Osteocyte (in vitro differentiated cells): ENCODE results near the gene GPRIN1. TPM values are rescaled to one million over a fixed set of nuclear protein-coding genes. Genes with fewer than 3 reads are reported as not detected.

Source experiments
- DNase-seq: peaks from one replicate; pipeline ENCODE4 v3.0.0; 2021; ENCODE audit warnings: mixed read lengths; ENCODE audit not compliant: unreplicated experiment; ENCODE audit errors: extremely low spot score
- H3K27ac Mint-ChIP-seq: one replicate; pipeline ENCODE4 v1.8.0; 2021; ENCODE audit warnings: mild to moderate bottlenecking, mixed read lengths; ENCODE audit not compliant: unreplicated experiment
- H3K27me3 Mint-ChIP-seq: one replicate; pipeline ENCODE4 v1.8.0; 2021; ENCODE audit warnings: mixed read lengths; ENCODE audit not compliant: unreplicated experiment
- H3K36me3 Mint-ChIP-seq: one replicate; pipeline ENCODE4 v1.8.0; 2021; ENCODE audit warnings: mixed read lengths; ENCODE audit not compliant: unreplicated experiment
- H3K4me1 Mint-ChIP-seq: one replicate; pipeline ENCODE4 v1.8.0; 2021; ENCODE audit warnings: mixed read lengths; ENCODE audit not compliant: unreplicated experiment
- H3K4me3 Mint-ChIP-seq: one replicate; pipeline ENCODE4 v1.8.0; 2021; ENCODE audit warnings: mild to moderate bottlenecking, moderate library complexity, mixed read lengths; ENCODE audit not compliant: unreplicated experiment
- H3K9me3 Mint-ChIP-seq: one replicate; pipeline ENCODE4 v1.8.0; 2021; ENCODE audit warnings: mixed read lengths; ENCODE audit not compliant: unreplicated experiment
- total RNA-seq: library from RNA; stranded (reverse); gene quantifications from 2 replicates; pipeline ENCODE4 v1.2.1, GENCODE V29; 2021
- TF ChIP-seq, protein P1 (sequence below): fragments of 200-600 bp; sonication (generic); IDR thresholded peaks from 2 replicates; pipeline ENCODE4 v1.5.0; 2021; ENCODE audit warnings: antibody characterized with exemption, mild to moderate bottlenecking, moderate library complexity

Gene GPRIN1
- total RNA-seq, 1 donor from 2014 or later: 1.6 TPM

DNA sequence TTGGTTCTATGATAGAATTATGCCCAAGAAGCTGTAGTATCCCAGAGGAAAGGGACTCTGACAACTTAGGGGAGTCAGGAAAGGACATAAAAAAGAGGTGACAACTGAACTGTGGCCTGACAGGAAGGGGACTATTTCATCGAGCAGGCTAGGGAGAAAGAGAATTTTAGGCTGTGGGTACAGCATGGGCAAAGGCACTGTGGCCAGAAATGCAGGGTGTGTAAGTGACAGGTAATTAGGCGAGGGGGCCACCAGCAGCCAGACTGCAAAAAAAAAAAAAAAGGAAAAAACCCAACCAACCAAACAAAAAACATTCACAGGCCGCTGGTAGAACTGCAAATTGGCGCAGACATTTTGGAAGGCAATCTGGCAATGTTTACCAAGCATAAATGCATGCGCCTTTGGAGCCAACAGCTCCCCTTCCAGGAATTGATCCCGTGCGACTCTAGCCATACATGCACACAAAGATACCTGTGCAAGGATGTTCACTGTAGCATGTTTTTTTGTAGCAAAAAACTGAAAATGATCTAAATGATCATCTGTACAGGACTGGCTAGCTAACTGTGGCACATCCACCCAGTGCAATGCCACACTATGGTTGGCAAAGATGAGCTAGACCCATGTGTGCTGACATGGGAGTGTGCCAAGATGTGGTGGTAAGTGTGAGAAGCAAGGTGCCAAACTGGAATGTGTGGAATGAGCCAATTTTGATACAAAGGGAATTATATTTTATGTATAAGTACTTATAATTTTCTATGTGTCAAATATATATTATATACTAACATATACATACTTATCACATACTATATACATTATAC is 21.6 kb upstream of the GPRIN1 start:
- H3K4me3 Mint-ChIP-seq: no peak overlapping the region
- TF ChIP-seq, protein P1, sequence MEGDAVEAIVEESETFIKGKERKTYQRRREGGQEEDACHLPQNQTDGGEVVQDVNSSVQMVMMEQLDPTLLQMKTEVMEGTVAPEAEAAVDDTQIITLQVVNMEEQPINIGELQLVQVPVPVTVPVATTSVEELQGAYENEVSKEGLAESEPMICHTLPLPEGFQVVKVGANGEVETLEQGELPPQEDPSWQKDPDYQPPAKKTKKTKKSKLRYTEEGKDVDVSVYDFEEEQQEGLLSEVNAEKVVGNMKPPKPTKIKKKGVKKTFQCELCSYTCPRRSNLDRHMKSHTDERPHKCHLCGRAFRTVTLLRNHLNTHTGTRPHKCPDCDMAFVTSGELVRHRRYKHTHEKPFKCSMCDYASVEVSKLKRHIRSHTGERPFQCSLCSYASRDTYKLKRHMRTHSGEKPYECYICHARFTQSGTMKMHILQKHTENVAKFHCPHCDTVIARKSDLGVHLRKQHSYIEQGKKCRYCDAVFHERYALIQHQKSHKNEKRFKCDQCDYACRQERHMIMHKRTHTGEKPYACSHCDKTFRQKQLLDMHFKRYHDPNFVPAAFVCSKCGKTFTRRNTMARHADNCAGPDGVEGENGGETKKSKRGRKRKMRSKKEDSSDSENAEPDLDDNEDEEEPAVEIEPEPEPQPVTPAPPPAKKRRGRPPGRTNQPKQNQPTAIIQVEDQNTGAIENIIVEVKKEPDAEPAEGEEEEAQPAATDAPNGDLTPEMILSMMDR: no peak
- H3K9me3 Mint-ChIP-seq: no peaks in the 10 kb centered on the region
- peaks cover 2% of the 10 kb centered on the region for H3K36me3 Mint-ChIP-seq
- H3K27me3 Mint-ChIP-seq: peaks cover 77% of the 10 kb centered on the region
- DNase-seq: no peak
- H3K4me1 Mint-ChIP-seq: peaks cover 11% of the 10 kb centered on the region
- no peak overlapping the region for H3K27ac Mint-ChIP-seq

DNA sequence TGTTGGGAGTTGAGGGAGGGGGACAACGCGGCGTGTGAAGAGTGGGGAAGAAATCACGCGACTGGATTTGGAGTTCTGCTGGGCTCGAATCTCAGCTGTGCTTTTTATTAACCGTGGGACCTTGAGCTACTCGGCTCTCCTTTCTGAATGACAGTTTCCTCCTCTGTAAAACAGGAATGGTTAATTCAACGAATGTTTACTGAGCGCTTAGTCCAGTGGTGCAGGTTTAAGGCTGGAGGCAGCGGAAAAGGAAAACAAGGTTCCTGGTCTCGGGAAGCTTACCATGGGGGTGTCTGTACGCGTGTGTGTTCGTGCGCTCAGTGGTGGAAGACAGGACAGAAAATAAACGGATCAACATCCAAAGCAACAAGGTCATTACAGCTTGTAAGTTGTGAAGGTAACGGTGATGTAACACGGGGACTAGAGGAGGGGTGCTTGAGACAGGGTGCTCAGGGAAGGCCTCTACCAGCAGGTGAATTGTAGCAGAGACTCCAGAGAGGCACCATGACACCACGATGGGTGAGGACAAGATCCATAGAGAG is 20.8 kb upstream of the GPRIN1 start:
- peak overlapping the region; percentile 61 for H3K4me3 Mint-ChIP-seq
- peaks cover 2% of the 10 kb centered on the region for H3K36me3 Mint-ChIP-seq
- DNase-seq: no peak
- TF ChIP-seq, protein P1: no peak
- no peak overlapping the region for H3K27ac Mint-ChIP-seq
- H3K27me3 Mint-ChIP-seq: peaks cover 75% of the 10 kb centered on the region
- H3K9me3 Mint-ChIP-seq: no peaks in the 10 kb centered on the region
- peaks cover 11% of the 10 kb centered on the region for H3K4me1 Mint-ChIP-seq

GRCh38 chr5:176629853-176630680 is 20.1 kb upstream of the GPRIN1 start, which contains the start of the genes EIF4E1B and SNCB:
Gene EIF4E1B (plus strand): TSS chr5:176630675. CDS start chr5:176642788, 12,113 bp downstream.
Gene SNCB (minus strand): TSS chr5:176630534. CDS start chr5:176629654, 880 bp downstream.
- DNase-seq: no peak
- Mint-ChIP-seq H3K27me3 (peaks cover 73% of the 10 kb centered on the region), H3K4me3 (peak within 1 kb of the TSS; percentile 61), H3K36me3 (peaks cover 2% of the 10 kb centered on the region), H3K4me1 (peaks cover 11% of the 10 kb centered on the region), H3K27ac (no peak within 1 kb of the TSS), H3K9me3 (no peaks in the 10 kb centered on the region)
- TF ChIP-seq, protein P1: no peak

- peak overlapping the region; percentile 56 for H3K4me3 Mint-ChIP-seq
Measured at GRCh38 chr5:176629317-176629852, 19.4 kb upstream of the GPRIN1 start.

More at GRCh38 chr5:176629317-176629852, 19.4 kb upstream of the GPRIN1 start:
- no peak overlapping the region for H3K27ac Mint-ChIP-seq
- TF ChIP-seq, protein P1: no peak
- H3K9me3 Mint-ChIP-seq: no peaks in the 10 kb centered on the region
- no peak for DNase-seq
- peaks cover 69% of the 10 kb centered on the region for H3K27me3 Mint-ChIP-seq
- no peaks in the 10 kb centered on the region for H3K36me3 Mint-ChIP-seq
- H3K4me1 Mint-ChIP-seq: peaks cover 11% of the 10 kb centered on the region
